D341Med (cell line): ENCODE measurements around the gene RBFOX2.
"Not testable (repeated sequence)": the region's sequence is repeated elsewhere in the genome, so short reads cannot be mapped to it uniquely, and the experiment has no call there.

Source experiments
- DNase-seq: peaks from one replicate; pipeline ENCODE4 v3.0.0; 2012; ENCODE audit warnings: low spot score

RBFOX2 gene, protein sequence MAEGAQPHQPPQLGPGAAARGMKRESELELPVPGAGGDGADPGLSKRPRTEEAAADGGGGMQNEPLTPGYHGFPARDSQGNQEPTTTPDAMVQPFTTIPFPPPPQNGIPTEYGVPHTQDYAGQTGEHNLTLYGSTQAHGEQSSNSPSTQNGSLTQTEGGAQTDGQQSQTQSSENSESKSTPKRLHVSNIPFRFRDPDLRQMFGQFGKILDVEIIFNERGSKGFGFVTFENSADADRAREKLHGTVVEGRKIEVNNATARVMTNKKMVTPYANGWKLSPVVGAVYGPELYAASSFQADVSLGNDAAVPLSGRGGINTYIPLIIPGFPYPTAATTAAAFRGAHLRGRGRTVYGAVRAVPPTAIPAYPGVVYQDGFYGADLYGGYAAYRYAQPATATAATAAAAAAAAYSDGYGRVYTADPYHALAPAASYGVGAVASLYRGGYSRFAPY

DNA sequence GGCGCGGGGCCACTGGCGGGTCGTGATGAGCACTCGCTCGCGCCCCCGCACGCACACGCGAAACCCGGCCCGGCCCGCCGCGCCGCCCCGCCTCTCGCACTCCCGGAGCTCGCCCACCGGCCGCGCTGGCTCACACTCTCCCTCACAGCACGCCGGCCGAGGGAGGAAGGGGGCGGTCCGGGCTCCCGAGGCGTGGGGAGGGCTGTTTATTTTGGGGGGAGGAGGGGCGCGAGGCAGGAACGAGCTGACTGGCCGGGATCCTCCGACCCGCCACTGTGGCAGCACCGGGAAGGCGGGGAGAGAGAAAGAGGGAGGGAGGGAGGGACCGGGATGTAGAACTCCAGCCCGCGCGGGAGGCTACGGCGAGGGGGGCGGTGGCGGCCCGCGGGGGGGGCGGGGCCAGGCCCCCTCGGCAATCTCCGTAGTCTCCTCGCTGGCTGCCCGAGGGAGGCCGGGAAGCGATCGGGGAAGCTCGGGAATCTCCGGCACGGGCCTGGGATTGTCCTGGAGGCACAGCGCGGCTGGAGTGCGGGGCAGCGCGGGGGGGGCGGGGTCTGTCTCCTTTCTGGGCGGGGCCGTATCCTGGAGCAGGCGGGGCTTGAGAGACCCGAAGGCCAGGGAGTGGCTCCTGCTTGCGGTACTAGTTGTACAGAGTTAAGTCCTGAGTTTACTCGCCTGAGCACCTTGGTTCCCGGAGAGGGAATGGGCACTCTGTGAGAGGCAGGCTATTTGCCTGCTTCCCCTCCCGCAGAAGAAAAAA lies at the start of gene RBFOX2:
RBFOX2 (minus strand) TSS at position 179 of the 760 bp plus-strand sequence. CDS start 399 bp downstream, outside the sequence.
- DNase-seq, result peak; percentile 99

DNA sequence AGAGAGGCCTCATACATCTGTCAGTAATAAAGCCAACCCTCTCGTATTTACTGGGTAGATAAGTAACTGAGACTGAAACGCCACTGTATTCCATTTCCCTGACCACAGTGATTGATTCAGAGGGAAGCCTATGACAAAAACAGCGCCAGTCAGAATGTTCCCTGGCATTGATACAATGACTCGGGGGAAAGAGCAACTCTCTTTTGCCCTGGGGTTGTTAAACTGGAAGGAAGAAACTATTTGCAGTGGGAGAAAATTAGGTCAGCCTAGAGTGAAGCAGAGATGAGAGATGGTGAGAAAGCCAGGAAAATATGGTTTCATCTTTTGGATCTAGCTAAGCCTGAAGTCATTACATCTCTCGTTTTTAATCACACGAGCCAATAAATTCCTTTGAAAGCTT lies 48.6 kb upstream of the RBFOX2 start:
- no peak for DNase-seq

DNA sequence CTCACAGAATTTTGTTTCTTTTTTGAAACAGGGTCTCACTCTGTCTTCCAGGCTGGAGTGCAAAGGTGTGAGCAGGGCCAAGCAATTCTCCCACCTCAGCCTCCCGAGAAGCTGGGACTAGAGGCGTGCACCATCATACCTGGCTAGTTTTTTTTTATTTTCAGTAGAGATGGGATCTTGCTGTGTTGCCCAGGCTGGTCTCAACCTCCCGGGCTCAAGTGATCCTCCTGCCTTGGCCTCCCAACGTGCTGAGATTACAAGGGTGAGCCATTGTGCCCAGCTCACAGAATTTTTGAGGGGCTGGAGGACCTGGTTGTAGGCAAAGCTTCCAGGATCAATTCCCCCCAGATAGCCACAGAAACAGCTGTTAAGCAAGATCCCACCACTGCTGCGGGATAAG lies 47.1 kb upstream of the RBFOX2 start:
- DNase-seq, result no peak

DNA sequence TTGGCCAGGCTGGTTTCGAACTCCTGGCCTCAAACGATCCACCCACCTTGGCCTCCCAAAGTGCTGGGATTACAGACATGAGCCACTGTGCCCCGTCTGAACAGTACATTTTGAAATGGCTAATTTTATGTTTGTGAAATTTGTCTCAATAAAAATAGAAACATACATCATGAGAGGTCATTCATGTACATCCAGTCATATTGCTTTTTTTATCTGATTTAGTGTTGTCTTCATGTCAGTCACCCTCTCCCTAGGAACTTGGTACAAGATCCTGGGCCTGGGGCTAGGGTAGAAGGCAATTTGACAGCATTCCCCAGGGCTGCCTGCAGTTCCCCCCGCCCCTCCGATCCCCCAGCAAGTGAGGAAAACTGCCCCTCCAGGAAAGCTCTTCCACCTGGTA lies 46.6 kb upstream of the RBFOX2 start:
- DNase-seq, result no peak

DNA sequence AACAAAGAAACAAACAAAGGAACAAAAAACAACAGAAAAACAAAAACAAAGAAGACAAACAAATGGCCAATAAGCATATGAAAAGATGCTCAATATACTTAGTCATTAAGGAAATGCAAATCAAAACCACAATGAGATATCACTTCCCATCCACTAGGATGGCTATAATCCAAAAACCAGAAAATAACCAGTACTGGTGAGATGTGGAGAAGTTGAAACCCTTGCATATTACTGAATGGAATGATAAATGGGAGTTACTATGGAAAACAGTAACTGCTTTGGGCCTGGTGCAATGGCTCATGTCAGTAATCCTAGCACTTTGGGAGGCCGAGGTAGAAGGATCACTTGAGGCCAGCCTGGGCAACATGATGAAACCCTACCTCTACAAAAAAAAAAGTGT lies 44.9 kb upstream of the RBFOX2 start:
- DNase-seq, result no peak

DNA sequence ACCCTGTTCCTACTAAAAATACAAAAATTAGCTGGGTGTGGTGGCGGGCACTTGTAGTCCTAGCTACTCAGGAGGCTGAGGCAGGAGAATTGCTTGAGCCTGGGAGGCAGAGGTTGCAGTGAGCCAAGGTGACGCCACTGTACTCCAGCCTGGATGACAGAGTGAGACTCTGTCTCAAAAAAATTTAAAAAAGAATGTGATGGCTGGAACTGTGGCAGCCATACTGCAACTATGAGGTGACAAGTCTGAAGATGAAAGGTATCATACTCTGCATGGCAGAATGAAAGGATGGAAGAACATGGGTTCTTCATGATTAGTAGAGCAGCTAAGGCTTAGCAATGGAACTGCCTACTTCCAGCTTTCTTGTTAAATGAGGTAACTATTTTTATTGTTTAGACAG lies 42.0 kb upstream of the RBFOX2 start:
- not testable (repeated sequence) for DNase-seq

DNA sequence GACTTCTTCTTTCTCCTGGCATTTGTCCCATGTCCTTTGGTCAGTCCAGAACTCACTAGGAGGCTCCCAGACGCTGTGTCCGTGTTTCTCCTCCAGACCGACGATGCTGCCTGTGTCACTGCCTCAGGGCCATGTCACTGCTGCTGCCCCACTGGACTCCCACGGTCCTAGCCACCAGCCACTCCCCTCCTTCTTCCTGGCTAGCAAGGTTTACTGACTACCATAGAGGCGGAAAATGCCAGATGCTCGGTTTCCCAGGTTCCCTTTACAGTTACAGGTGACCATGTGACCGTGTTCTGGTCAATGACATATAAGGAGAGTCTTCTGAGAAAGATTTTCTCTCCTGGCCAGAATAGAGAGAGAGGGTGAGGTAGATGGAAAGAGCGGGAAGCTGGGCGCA lies 40.7 kb upstream of the RBFOX2 start:
- DNase-seq, result no peak

DNA sequence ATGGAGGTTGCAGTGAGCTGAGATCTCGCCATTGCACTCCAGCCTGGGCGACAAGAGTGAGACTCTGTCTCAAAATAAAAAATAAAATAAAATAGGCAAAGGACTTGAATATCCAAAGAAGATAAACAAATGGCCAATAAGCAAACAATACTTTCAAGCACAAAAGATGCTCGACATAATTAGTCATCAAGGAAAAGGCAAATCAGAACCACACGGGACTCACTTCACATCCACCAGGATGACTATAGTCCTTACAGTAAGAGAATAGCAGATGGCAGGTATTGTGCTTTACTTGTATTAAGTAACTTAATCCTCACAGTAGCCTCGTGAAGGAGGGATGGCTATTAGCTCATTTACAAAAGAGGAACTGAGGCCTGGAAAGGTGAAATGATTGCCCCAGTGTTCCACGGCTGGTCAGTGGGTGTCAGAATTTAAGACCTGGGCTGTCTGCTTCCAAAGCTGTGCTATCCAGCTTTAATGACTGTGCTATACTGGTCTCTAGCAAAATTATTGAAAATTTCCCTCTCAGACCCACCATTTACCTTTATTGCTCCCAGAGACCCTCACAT lies 40.2 kb upstream of the RBFOX2 start:
- no peak for DNase-seq

DNA sequence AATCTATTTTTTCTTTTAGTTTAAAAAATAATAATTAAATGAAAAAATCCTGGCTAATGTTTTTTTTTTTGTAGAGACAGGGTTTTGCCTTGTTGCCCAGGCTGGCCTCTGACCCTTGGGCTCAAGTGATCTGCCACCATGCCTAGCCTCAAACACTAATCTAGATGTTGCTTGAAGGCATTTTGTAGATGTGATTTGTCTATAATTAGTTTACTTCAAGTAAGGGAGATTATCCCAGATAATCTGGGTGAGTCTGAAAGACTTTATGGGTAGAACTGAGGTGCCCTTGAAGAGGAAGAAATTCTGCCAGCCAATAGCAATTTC lies 38.6 kb upstream of the RBFOX2 start:
- no peak for DNase-seq

DNA sequence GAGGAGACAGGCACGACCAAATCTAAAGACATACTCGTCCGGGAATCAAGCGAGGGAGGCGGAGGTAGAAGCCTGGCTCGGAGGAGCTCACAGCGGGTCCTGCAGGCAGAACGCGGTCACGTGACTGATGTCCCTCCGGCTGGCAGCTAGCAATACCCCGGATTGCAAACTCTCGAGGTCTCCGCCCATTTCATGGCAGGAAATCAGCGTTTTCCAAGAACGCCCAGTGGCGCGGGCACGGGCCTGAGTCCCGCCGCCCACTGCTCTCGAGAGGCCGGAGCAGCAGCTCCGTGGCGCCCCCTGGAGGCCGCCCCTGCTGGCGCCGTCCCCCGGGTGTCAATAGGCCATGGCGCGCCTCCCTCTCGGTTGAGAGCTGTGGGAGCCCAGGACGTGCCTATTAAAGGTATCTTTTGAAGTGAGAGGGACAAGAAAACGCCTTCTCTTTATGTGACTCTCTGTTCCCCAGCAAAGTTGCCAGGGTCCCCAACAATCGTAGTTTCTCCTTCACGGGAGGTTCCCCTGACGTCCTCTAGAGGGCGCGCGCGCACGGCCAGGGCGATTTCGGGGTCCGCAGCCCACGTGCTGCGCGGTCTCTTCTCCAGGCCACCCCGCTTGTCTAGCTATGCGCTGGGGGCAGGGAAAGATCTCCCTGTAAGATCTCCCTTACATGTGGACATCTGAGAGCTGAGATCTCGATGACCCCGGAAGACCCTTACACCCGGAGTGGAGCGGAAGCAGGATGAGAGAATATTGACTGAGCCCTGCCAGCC lies 37.3 kb upstream of the RBFOX2 start:
- DNase-seq, result peak; percentile 94

DNA sequence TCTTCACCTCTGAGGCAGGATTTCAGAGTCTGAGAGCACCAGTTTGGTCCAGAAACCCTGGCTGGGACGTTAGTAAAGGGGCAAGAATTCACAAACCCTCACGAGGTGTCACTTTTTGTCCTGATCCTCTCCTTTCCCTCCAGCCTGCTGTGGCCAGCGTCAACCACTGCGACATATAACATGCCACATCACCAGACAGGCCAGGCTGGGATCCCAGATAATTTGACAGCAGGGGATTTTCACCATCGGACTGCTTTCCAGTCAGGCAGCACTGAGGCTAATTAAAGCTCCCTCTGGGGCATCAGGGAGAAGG lies 36.8 kb upstream of the RBFOX2 start:
- DNase-seq, result no peak

DNA sequence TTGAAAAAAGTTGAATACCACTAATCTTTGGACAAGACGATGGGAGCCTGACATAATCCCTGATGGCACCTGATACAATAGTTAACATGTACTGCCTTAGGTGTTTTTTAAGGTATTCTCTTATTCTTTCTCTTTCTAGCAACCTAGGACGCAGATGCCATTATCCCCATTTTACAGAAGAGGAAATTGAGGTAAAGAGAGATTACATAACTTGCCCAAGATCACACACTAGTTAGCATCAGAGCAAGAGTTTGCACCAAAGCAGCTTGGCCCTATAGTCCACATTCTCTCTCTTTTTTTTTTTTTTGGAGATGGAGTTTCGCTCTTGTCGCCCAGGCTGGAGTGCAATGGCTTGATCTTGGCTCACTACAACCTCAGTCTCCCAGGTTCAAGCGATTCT lies 35.7 kb upstream of the RBFOX2 start:
- DNase-seq, result no peak

DNA sequence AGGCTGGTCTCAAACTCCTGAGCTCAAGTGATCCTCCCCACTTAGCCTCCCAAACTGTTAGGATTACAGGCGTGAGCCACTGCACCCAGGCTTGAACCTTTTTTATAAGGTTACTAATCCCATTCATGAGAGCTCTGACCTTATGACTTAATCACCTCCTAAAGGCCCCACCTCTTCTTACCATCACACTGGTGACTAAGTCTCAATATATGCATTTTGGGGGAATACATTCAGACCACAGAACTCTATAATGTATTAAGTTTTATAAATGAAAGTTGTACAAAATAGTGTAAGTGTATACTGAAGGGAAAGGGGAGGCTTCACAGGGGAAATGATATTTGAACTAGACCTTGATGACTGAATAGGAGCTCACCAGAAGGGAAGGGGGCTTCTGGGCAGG lies 28.4 kb upstream of the RBFOX2 start:
- DNase-seq, result no peak

DNA sequence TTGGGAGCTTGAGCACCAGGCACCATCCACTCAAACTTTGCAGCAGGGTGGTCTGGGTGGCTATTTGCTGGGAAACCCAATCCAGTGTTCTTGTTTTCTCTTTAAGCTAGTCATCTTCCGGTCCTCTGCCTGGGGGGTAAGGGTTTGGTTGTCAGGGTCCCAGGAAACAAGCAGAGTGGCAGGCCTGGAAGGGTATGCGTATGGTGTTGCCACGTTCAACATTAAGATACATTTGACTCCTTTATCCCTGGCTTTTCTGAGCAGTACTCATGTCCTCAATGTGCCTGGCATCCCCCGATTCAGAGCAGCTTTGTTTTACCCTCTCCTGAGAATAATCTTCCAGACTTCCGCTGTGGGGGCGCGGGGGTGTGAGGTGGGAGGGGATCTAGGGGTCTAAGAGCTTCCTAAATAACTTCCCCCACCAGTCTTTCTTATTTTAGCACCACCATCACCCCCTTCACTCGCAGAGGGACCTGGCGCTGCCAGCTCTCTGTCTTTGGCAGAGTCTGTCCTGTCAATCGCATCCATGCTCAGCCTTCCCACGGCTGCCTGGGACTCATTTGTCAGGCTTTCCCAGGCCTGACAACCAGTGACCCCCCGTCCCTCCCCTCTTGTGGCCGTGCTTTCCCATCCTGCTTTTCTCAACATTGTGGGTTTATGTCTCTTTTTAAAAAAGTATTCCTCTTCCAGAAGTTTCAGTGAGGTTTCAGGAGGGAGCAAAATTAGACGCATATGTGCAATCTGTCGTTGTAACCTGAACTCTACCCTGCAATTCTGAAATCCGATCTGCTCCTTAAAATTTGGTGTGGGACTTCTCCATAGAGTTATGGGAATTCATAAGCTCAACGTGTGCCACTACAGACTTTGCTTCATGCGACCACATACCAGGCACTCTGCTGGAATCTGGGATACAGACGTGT lies 27.0 kb upstream of the RBFOX2 start:
- no peak for DNase-seq

DNA sequence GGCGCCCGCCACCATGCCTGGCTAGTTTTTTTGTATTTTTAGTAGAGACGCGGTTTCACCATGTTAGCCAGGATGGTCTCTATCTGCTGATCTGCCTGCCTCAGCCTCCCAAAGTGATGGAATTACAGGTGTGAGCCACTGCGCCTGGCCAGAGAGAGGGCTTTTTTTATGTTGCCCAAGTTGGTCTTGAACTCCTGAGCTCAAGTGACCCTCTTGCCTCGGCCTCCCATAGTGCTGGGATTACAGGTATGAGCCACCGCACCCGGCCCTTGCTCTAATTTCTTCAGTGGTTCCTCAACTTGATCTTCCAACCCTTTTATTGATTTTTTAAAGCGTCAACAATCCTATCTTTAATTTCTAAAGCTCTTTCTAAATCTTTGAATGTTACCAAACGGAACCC lies 25.8 kb upstream of the RBFOX2 start:
- DNase-seq, result not testable (repeated sequence)

DNA sequence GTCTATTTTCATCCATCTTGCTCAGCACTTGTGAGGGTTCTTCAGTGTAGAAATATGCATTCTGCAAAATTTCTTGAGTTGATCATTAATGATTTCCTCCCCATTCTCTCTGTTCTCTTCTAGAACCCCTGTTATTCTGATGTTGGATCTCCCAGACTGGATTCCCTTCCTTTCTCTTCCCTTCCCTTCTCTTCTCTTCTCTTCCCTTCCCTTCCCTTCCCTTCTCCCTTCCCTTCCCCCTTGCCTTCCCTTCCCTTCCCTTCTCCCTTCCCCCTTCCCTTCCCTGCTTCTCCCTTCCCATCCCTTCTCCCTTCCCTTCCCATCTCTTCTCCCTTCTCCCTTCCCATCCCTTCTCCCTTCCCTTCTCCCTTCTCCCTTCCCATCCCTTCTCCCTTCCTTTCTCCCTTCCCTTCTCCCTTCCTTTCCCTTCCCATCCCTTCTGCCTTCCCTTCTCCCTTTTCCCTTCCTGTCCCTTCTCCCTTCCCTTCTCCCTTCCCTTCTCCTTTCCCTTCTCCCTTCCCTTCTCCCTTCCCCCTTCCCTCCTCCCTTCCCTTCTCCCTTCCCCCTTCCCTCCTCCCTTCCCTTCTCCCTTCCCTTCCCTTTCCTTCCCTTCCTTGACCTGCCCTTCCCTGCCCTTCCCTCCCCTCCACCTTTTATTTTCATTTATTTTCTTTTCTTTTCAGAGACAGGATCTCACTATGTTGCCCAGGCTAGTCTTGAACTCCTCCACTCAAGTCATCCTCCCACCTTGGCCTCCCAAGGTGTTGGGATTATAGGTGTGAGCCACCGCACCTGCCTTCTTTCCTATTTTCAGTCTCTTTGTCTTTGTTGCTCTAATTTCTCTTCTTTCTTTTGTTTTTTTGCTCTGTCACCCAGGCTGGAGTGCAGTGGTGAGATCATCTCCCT lies 24.9 kb upstream of the RBFOX2 start:
- no peak for DNase-seq

DNA sequence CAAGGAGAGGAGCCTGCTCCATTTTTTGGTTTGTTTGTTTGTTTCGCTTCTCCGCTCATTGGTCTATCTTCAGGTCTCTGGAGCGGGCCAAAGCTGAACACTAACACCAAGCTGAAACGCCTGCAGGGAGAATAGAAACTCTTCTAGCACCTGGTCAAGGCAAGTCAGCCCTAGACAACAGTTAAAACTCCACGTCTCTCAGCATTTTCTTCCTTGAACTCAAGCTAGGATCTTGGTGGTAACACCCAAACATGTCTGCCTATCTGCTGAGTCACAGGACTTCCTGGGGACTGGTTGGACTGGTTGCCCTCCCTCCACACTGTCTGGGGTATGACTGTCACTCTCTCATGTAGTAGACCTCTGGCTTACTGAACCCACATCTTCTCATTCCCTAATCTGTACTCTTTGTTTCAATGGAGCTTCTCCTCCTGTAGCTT lies 23.9 kb upstream of the RBFOX2 start:
- DNase-seq, result no peak

DNA sequence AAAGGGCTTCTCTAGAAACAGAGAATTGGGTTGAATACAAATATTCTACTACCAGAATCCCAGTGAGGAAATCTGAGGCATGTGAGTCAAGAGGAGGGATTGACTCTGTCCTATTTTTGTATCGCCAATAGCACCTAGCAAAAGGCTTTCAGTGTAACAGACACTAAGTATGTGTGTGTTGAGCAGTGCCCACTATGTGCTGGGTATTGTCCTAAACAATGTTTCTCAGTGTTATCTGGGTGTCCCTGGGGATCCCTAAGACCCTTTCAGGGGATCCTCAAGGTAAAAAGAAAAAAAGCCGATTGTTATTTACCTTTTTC lies 21.0 kb upstream of the RBFOX2 start:
- DNase-seq, result no peak

DNA sequence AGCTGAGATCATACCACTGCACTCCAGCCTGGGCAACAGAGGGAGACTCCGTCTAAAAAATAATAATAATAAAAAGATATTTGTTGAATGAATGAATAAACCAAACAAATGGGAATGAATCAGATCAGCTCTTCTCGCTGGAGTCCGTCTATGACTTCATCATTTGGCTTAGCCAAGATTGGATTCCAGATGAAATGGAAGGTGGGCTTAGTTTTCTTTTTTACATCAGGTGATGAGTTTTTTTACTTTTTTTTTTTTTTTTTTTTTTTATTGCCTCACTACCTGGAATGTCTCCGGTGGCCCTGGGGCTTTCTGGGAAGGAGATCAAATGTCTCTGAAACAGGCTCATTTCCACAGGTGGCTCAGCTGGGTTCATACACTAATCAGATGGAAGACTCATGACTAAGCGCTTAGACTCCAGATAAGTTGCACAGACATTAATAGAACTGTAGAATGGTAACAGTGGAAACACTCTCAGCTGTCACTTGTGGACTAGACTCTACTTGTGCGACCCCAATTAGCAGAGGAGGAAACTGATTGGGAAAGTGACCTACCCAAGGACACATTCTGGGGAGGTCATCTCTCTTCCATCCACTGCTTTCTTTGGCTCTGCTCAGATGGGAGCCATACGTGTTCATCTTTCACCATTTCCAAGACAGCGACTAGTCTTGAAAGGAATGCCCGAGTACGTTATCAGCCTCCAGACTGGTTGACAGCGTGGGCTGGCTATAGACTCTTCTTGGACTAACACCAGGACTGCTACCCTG lies 20.5 kb upstream of the RBFOX2 start:
- no peak for DNase-seq

DNA sequence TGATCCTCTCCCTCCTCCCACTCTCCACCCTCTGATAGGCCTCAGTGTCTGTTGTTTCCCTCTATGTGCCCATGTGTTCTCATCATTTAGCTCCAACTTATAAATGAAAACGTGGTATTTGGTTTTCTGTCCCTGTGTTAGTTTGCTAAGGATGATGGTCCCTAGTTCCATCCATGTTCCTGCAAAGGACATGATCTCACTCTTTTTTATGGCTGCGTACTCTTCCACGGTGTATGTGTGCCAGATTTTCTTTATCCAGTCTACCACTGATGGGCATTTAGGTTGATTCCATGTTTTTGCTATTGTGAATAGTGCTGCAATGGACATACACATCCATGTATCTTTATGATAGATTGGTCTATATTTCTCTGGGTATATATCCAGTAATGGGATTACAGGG lies 15.9 kb upstream of the RBFOX2 start:
- not testable (repeated sequence) for DNase-seq
